ENCODE results near the gene TSPAN5. TPM values are rescaled to one million over a fixed set of nuclear protein-coding genes. Genes with fewer than 3 reads are reported as not detected.

Gene TSPAN5
- total and polyA plus RNA-seq, 9 of the 15 experiments (the other 6 are each of a cell fraction or from before 2014, with no cell fraction given), result 0.58 to 6.6 (median 0.73) TPM

GRCh38 chr4:98557194-98557892, 101.1 kb downstream of the TSPAN5 start:
- no peak overlapping the region for H2AFZ ChIP-seq (ENCODE audit: low read depth, low read length)
- no peaks in the 10 kb centered on the region for H4K20me1 ChIP-seq (replicated peaks; ENCODE audit: control insufficient read depth, insufficient read depth, low read length)
- no peak overlapping the region for H3K27ac ChIP-seq (ENCODE audit: extremely low read depth, low read depth, low read length)
- FAIRE-seq (no peak), ATAC-seq (no peak), DNase-seq (ENCODE audit: extremely low read depth in 1 of 4, low spot score in 3 of 4) (no peak)
- no peak overlapping the region for H3K4me2 ChIP-seq (ENCODE audit: insufficient read depth, low read length)
- BruUV-seq (replicated peaks), result no TSS peak
- no peaks in the 10 kb centered on the region for H3K79me2 ChIP-seq (ENCODE audit: control insufficient read depth, insufficient read depth, low read length)
- CTCF ChIA-PET (ENCODE audit: low intra/inter-chr PET ratio), result no interaction called here
- 15% methylated on average over 7 of the region's 7 CpGs for WGBS (ENCODE audit: insufficient coverage, low coverage, missing lambda C conversion rate)
- no peaks in the 10 kb centered on the region for H3K36me3 ChIP-seq (ENCODE audit: control insufficient read depth, insufficient read depth, low read length)
- no peaks in the 10 kb centered on the region for H3K9me3 ChIP-seq (replicated peaks; ENCODE audit: control insufficient read depth, insufficient read depth, low read depth, low read length)
- POLR2A ChIA-PET, result no interaction called here
- no peak overlapping the region for H3K4me3 ChIP-seq
- in situ Hi-C loops (cut with MboI) (no loop called here), intact Hi-C loops (cut with micrococcal nuclease) (no loop called here)
- H3K4me1 ChIP-seq (replicated peaks in 1 of 2; ENCODE audit: control insufficient read depth in 2 of 2, insufficient read depth in 2 of 2, low read length in 2 of 2), result no peaks in the 10 kb centered on the region
- H3K9ac ChIP-seq (ENCODE audit: insufficient read depth in 1 of 2, low read depth in 2 of 2, low read length in 2 of 2), result no peak overlapping the region
- H3K27me3 ChIP-seq (ENCODE audit: control insufficient read depth in 2 of 2, insufficient read depth in 2 of 2, low read length in 2 of 2), result no peaks in the 10 kb centered on the region
- no peaks in the 10 kb centered on the region for H3K9me1 ChIP-seq (ENCODE audit: control insufficient read depth, insufficient read depth, low read length)
- 0 out of 2 replicates have a peak, but pooled peaks have one; percentile 6 for TF ChIP-seq MAFG (tag; conservative IDR thresholded peaks at IDR 0.05)
- no peak for TF ChIP-seq CBX3 (IDR thresholded peaks at IDR 0.05; ENCODE audit: borderline replicate concordance in 1 of 2, low read length in 2 of 2)
- 0 out of 2 replicates have a peak, but pooled peaks have one; percentile 6 for TF ChIP-seq TFE3 (CRISPR knock-in tag; IDR thresholded peaks at IDR 0.05)
- TF ChIP-seq SP1 (CRISPR knock-in tag; IDR thresholded peaks at IDR 0.05), result no peak

Measured in K562 (cell line).